Nephron progenitor cell (in vitro differentiated cells): Measurements from ENCODE around the gene TEK.
A peak's percentile ranks its signal among the peaks of the same experiment; 100 is the strongest.

Source experiments
- DNase-seq: peaks from one replicate; pipeline ENCODE4 v3.0.0; 2021
- H3K27ac Mint-ChIP-seq: 2 replicates; pipeline ENCODE4 v1.8.0; 2021; ENCODE audit warnings: mild to moderate bottlenecking, moderate library complexity, mixed read lengths
- H3K27me3 Mint-ChIP-seq: 2 replicates; pipeline ENCODE4 v1.8.0; 2021; ENCODE audit warnings: mild to moderate bottlenecking, low read depth, mixed read lengths; ENCODE audit not compliant: poor library complexity
- H3K36me3 Mint-ChIP-seq: 2 replicates; pipeline ENCODE4 v1.8.0; 2021; ENCODE audit warnings: low read depth, mixed read lengths
- H3K4me1 Mint-ChIP-seq: 2 replicates; pipeline ENCODE4 v1.8.0; 2021; ENCODE audit warnings: mixed read lengths
- H3K4me3 Mint-ChIP-seq: 2 replicates; pipeline ENCODE4 v1.8.0; 2021; ENCODE audit warnings: mild to moderate bottlenecking, moderate library complexity, mixed read lengths
- H3K9me3 Mint-ChIP-seq: 2 replicates; pipeline ENCODE4 v1.8.0; 2021; ENCODE audit warnings: mild to moderate bottlenecking, moderate library complexity, mixed read lengths
- TF ChIP-seq, protein P1 (sequence below): fragments of 200-600 bp; sonication (generic); IDR thresholded peaks from 2 replicates; pipeline ENCODE4 v1.5.0; 2021; ENCODE audit warnings: antibody characterized with exemption

TEK gene

DNA sequence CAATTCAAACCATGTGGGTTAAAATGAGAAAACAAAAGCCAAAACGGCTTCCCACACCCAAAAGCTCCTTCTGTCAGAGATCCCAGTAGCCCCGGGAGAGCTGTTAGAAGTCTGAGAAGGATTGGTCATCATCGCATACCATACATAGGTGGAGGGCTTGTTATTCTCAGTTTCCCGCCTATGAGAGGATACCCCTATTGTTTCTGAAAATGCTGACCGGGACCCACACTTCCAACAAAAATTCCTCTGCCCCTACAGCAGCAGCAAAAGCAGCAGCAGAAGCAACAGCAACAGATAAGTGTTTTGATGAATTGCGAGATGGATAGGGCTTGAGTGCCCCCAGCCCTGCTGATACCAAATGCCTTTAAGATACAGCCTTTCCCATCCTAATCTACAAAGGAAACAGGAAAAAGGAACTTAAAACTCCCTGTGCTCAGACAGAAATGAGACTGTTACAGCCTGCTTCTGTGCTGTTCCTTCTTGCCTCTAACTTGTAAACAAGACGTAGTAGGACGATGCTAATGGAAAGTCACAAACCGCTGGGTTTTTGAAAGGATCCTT, at the start of gene TEK:
TSS of gene TEK (plus strand) at position 245 of the 561 bp plus-strand sequence. CDS start 366 bp downstream, outside the sequence.
- Mint-ChIP-seq H3K4me3 (peak within 1 kb of the TSS; percentile 76), H3K36me3 (no peaks in the 10 kb centered on the region), H3K9me3 (no peaks in the 10 kb centered on the region), H3K27me3 (no peaks in the 10 kb centered on the region), H3K27ac (peak within 1 kb of the TSS; percentile 67), H3K4me1 (peaks cover 18% of the 10 kb centered on the region)
- DNase-seq, result no peak
- TF ChIP-seq, protein P1, sequence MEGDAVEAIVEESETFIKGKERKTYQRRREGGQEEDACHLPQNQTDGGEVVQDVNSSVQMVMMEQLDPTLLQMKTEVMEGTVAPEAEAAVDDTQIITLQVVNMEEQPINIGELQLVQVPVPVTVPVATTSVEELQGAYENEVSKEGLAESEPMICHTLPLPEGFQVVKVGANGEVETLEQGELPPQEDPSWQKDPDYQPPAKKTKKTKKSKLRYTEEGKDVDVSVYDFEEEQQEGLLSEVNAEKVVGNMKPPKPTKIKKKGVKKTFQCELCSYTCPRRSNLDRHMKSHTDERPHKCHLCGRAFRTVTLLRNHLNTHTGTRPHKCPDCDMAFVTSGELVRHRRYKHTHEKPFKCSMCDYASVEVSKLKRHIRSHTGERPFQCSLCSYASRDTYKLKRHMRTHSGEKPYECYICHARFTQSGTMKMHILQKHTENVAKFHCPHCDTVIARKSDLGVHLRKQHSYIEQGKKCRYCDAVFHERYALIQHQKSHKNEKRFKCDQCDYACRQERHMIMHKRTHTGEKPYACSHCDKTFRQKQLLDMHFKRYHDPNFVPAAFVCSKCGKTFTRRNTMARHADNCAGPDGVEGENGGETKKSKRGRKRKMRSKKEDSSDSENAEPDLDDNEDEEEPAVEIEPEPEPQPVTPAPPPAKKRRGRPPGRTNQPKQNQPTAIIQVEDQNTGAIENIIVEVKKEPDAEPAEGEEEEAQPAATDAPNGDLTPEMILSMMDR, result no peak

DNA sequence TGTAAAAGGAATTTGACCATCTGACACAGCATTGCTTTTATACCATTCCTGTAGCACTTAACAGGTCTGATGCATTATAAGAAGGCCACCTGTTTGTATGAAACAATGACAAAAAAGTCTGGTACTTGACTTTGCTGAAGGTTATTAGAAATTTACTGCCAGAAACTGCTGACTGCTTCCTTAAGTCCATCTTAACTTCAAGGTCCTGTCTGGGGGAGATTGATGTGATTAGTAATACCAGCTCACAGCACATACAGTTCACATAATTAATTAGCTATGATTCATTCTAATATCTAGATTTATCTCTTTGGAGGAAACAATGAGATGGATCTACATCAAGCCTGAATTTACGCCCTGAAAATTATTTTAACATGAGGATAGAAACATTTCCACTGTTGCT, 49.6 kb upstream of the TEK start:
- TF ChIP-seq, protein P1, result no peak
- peaks cover 3% of the 10 kb centered on the region for H3K27me3 Mint-ChIP-seq
- H3K36me3 Mint-ChIP-seq, result peaks cover 38% of the 10 kb centered on the region
- H3K9me3 Mint-ChIP-seq, result no peaks in the 10 kb centered on the region
- no peaks in the 10 kb centered on the region for H3K4me1 Mint-ChIP-seq
- DNase-seq, result no peak
- no peak overlapping the region for H3K27ac Mint-ChIP-seq
- no peak overlapping the region for H3K4me3 Mint-ChIP-seq

DNA sequence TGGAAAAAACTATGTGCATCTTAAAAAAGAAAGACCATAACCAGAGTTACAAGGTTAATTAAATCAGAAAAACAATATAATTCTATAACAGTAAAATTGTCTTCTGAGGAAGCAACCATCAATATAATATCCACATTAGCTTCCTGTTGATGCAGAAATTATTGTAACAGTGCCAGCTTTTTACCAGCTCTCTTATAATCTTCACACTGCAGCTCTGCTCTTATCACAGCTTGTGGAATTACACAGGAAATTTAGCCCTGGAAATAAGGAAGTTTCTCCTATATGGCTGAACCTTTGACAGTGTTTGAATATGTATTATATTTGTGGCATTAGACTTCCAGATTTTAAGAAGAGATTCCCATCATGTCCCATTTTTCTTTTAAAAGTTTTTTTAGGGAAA, 49.1 kb upstream of the TEK start:
- TF ChIP-seq, protein P1, result no peak
- peaks cover 2% of the 10 kb centered on the region for H3K4me1 Mint-ChIP-seq
- no peaks in the 10 kb centered on the region for H3K9me3 Mint-ChIP-seq
- peaks cover 3% of the 10 kb centered on the region for H3K27me3 Mint-ChIP-seq
- no peak for DNase-seq
- peaks cover 38% of the 10 kb centered on the region for H3K36me3 Mint-ChIP-seq
- H3K4me3 Mint-ChIP-seq, result no peak overlapping the region
- no peak overlapping the region for H3K27ac Mint-ChIP-seq

DNA sequence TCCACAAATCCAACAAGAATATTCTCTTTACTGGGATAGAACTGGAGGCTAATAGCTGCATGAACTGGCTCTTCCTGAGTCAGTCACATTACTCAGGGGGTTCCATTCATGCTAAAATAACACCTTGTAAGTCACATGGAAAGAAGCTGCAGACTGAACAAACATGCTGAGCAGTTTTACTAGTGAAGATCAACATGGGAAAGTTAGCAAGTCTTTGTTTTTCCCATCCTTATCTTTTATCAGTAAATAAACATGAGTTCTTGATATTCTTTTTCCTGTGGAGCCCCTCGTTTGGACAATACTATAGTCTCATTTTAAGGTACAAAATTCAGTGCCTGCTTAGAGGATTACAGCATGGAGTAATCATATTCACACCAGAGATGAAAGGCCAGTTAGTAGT, 43.7 kb upstream of the TEK start:
- TF ChIP-seq, protein P1, result no peak
- peaks cover 16% of the 10 kb centered on the region for H3K36me3 Mint-ChIP-seq
- H3K27ac Mint-ChIP-seq, result peak overlapping the region; percentile 28
- no peak overlapping the region for H3K4me3 Mint-ChIP-seq
- H3K4me1 Mint-ChIP-seq, result peaks cover 10% of the 10 kb centered on the region
- no peaks in the 10 kb centered on the region for H3K9me3 Mint-ChIP-seq
- peaks cover 3% of the 10 kb centered on the region for H3K27me3 Mint-ChIP-seq
- no peak for DNase-seq

DNA sequence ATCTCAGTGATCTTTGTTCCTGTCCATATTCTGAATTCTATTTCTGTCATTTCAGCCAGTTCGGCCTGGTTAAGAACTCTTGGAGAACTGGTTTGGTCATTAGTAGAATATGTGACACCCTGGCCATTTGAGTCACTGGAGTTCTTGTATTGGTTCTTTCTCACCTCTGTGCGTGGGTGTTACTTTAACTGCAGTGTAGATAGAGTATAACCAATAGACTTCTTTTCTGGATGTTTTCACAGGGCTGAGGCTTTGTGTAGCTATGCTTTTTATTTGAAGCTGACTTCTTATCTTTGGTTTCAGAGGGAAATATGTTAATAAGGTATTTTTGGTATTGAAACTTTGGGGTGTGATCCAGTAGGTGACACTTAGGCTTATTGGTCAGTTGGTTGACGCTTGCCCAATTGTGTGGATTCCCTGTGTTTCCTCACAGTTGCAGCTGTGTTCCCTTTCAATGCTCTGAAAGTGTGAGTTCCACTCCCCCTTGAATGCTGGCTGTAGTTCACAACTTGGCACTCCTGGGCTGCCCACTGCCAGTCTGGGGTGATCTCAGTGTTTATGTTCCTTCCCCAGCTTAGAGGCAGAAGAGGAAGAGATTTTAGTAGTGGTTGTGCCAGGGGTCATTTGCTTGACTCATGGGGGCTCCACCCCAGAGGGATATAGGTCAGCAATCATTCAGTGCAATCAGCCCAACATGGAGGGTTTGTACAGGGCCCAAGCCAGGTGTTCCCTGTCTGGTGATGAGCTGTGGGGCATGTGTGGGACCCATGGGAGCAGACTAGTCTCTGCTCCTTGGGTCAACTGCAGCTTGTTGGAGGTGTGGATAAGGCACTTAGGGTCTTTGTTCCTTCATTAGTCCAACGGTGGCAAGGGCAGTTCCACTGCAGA, 34.9 kb upstream of the TEK start:
- no peak overlapping the region for H3K27ac Mint-ChIP-seq
- H3K36me3 Mint-ChIP-seq, result peaks cover 46% of the 10 kb centered on the region
- H3K27me3 Mint-ChIP-seq, result no peaks in the 10 kb centered on the region
- H3K4me3 Mint-ChIP-seq, result no peak overlapping the region
- no peaks in the 10 kb centered on the region for H3K4me1 Mint-ChIP-seq
- DNase-seq, result no peak
- TF ChIP-seq, protein P1, result no peak
- H3K9me3 Mint-ChIP-seq, result peaks cover 24% of the 10 kb centered on the region
